Astrocyte (in vitro differentiated cells and primary cell): ENCODE measurements around the gene MED9. TPM values are rescaled to one million over a fixed set of nuclear protein-coding genes. Genes with fewer than 3 reads are reported as not detected.
"Not testable (repeated sequence)": the region's sequence is repeated elsewhere in the genome, so short reads cannot be mapped to it uniquely, and the experiment has no call there.

ENCODE experiments used
- DNase-seq: peaks from one replicate; pipeline ENCODE4 v3.0.0-alpha.2; 2010; ENCODE audit warnings: low read depth
- FAIRE-seq: peaks from 2 replicates; lab custom pipeline; 2011; peaks lifted over from hg19 to GRCh38; lab: Jason Lieb, UNC
- H2AFZ ChIP-seq: 2 replicates; pipeline ENCODE4 v1.6.0; 2012; ENCODE audit warnings: low read depth, low read length, inconsistent platforms
- H3K27ac ChIP-seq: 2 replicates; pipeline ENCODE4 v1.5.1; 2011; ENCODE audit warnings: low read depth, low read length, inconsistent platforms
- H3K27me3 ChIP-seq: 2 replicates; pipeline ENCODE4 v1.6.0; 2011; ENCODE audit warnings: low read length, inconsistent platforms; ENCODE audit not compliant: insufficient read depth
- H3K36me3 ChIP-seq: 2 replicates; pipeline ENCODE4 v1.5.1; 2011; ENCODE audit warnings: low read length, inconsistent platforms; ENCODE audit not compliant: insufficient read depth
- H3K4me1 ChIP-seq: 2 replicates; pipeline ENCODE4 v1.5.1; 2011; ENCODE audit warnings: low read length, inconsistent platforms; ENCODE audit not compliant: insufficient read depth
- H3K4me2 ChIP-seq: 2 replicates; pipeline ENCODE4 v1.6.0; 2012; ENCODE audit warnings: low read length, inconsistent platforms
- H3K4me3 ChIP-seq: 2 replicates; pipeline ENCODE4 v1.5.1; 2011; ENCODE audit warnings: low read depth, mild to moderate bottlenecking, low read length, inconsistent platforms; ENCODE audit not compliant: insufficient read depth
- H3K79me2 ChIP-seq: 2 replicates; pipeline ENCODE4 v1.6.0; 2012; ENCODE audit warnings: mild to moderate bottlenecking, low read length, inconsistent platforms; ENCODE audit not compliant: insufficient read depth
- H3K9ac ChIP-seq: 2 replicates; pipeline ENCODE4 v1.6.0; 2012; ENCODE audit warnings: mild to moderate bottlenecking, low read length, inconsistent platforms
- H3K9me3 ChIP-seq: 2 replicates; pipeline ENCODE4 v1.5.1; 2012; ENCODE audit warnings: low read depth, mild to moderate bottlenecking, low read length, inconsistent platforms; ENCODE audit not compliant: insufficient read depth
- H4K20me1 ChIP-seq: 2 replicates; pipeline ENCODE4 v1.6.0; 2012; ENCODE audit warnings: low read length, inconsistent platforms; ENCODE audit not compliant: insufficient read depth
- H3K27ac Mint-ChIP-seq: one replicate; pipeline ENCODE4 v1.8.0; 2021; ENCODE audit warnings: mild to moderate bottlenecking, mixed read lengths; ENCODE audit not compliant: unreplicated experiment
- H3K27me3 Mint-ChIP-seq: one replicate; pipeline ENCODE4 v1.8.0; 2021; ENCODE audit warnings: low read depth, mixed read lengths; ENCODE audit not compliant: unreplicated experiment
- H3K36me3 Mint-ChIP-seq: one replicate; pipeline ENCODE4 v1.8.0; 2021; ENCODE audit warnings: low read depth, mixed read lengths; ENCODE audit not compliant: unreplicated experiment
- H3K4me1 Mint-ChIP-seq: one replicate; pipeline ENCODE4 v1.8.0; 2021; ENCODE audit warnings: low read depth, mixed read lengths; ENCODE audit not compliant: unreplicated experiment
- H3K4me3 Mint-ChIP-seq: one replicate; pipeline ENCODE4 v1.8.0; 2021; ENCODE audit warnings: mild to moderate bottlenecking, moderate library complexity, mixed read lengths; ENCODE audit not compliant: unreplicated experiment
- H3K9me3 Mint-ChIP-seq: one replicate; pipeline ENCODE4 v1.8.0; 2021; ENCODE audit warnings: mild to moderate bottlenecking, mixed read lengths; ENCODE audit not compliant: unreplicated experiment
- EZH2 ChIP-seq: IDR thresholded peaks from 2 replicates; pipeline ENCODE4 v1.6.1; 2012; ENCODE audit warnings: mild to moderate bottlenecking, low read length, inconsistent platforms; ENCODE audit not compliant: insufficient read depth
- total RNA-seq: library from RNA; stranded (reverse); gene quantifications from 2 replicates; pipeline ENCODE4 v1.2.1, GENCODE V29; 2021
- TF ChIP-seq, protein P1 (sequence below): IDR thresholded peaks from 2 replicates; pipeline ENCODE4 v1.5.1; 2011; ENCODE audit warnings: low read depth, mild to moderate bottlenecking, inconsistent platforms, low read length, moderate library complexity; ENCODE audit not compliant: insufficient read depth

The MED9 gene
- total RNA-seq, 1 donor from 2014 or later: 9.4 TPM

DNA sequence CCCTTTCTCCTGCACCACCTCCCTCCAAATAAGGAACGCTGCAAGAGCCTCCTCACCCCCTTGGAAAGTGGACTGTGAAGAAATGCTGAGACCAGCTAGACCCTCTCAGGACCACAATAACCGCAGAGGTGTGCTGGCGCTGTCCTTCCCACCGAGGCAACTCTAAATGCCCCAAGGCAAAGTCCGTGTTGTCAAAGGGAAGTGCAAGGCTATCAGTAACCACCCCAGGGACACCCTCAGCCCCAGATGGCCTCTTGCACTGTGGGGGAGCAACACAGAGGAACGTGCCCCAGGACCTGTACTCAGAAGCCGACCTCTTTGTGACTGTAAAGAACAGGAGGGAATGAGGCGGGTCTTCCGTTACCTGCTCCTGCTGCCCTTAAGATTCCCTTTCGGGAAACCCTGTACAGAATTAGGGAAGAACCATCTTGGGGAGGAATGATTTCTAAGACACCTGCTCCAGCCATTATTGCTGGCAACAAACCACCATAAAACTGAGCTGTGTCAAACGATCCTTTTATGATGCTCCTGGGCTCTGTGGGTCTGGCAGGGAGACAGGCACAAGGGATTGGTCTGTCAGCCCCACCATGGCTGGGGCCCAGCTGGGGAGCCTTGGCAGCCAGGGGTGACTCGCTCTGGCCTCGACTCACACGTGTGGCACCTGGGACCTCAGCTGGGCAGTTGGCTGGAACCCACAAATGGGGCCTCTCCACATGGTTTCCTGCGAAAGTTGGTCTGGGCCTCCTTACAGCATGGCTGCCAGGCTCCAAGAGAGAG, 14.6 kb upstream of the MED9 start:
- H3K27ac ChIP-seq: no peak overlapping the region
- no peaks in the 10 kb centered on the region for H4K20me1 ChIP-seq
- no peaks in the 10 kb centered on the region for H3K79me2 ChIP-seq
- H3K4me1 ChIP-seq: no peaks in the 10 kb centered on the region
- H3K36me3 Mint-ChIP-seq: no peaks in the 10 kb centered on the region
- no peak overlapping the region for H3K4me3 Mint-ChIP-seq
- peaks cover 9% of the 10 kb centered on the region for H3K9me3 Mint-ChIP-seq
- H3K27me3 Mint-ChIP-seq: peaks cover 33% of the 10 kb centered on the region
- H3K4me1 Mint-ChIP-seq: no peaks in the 10 kb centered on the region
- H3K4me2 ChIP-seq: no peak overlapping the region
- no peak for DNase-seq
- FAIRE-seq: no peak
- peaks cover 22% of the 10 kb centered on the region for H3K27me3 ChIP-seq
- no peak overlapping the region for H3K9ac ChIP-seq
- H3K9me3 ChIP-seq: peaks cover 6% of the 10 kb centered on the region
- TF ChIP-seq EZH2: no peak
- TF ChIP-seq, protein P1, sequence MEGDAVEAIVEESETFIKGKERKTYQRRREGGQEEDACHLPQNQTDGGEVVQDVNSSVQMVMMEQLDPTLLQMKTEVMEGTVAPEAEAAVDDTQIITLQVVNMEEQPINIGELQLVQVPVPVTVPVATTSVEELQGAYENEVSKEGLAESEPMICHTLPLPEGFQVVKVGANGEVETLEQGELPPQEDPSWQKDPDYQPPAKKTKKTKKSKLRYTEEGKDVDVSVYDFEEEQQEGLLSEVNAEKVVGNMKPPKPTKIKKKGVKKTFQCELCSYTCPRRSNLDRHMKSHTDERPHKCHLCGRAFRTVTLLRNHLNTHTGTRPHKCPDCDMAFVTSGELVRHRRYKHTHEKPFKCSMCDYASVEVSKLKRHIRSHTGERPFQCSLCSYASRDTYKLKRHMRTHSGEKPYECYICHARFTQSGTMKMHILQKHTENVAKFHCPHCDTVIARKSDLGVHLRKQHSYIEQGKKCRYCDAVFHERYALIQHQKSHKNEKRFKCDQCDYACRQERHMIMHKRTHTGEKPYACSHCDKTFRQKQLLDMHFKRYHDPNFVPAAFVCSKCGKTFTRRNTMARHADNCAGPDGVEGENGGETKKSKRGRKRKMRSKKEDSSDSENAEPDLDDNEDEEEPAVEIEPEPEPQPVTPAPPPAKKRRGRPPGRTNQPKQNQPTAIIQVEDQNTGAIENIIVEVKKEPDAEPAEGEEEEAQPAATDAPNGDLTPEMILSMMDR: no peak
- H2AFZ ChIP-seq: no peak overlapping the region
- no peak overlapping the region for H3K4me3 ChIP-seq
- H3K36me3 ChIP-seq: no peaks in the 10 kb centered on the region
- no peak overlapping the region for H3K27ac Mint-ChIP-seq

DNA sequence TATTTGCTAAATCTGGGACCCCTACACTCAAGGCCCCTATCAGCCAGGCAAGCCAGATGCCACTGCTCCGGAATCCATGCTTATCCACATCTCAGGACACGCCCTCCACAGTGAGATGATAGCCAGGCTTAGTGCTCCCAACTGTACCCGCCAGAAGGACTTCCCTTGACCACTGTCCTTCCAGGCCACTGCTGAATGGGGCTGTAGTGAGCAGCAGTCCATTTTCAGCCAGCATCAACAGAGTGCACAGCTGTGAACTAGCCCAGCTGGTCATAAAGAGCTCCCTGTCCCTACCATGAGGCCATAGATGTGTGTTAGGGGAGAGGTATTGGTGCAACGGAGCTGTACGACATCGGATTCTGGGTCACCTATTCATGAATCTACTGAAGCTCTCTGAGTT, 13.0 kb upstream of the MED9 start:
- H3K4me1 Mint-ChIP-seq: no peaks in the 10 kb centered on the region
- TF ChIP-seq, protein P1: no peak
- no peak for TF ChIP-seq EZH2
- no peak overlapping the region for H3K27ac ChIP-seq
- no peak overlapping the region for H2AFZ ChIP-seq
- H3K9me3 Mint-ChIP-seq: peaks cover 9% of the 10 kb centered on the region
- no peaks in the 10 kb centered on the region for H3K79me2 ChIP-seq
- H3K27me3 ChIP-seq: peaks cover 22% of the 10 kb centered on the region
- no peak overlapping the region for H3K4me3 Mint-ChIP-seq
- H3K9me3 ChIP-seq: peaks cover 6% of the 10 kb centered on the region
- peaks cover 28% of the 10 kb centered on the region for H3K27me3 Mint-ChIP-seq
- no peak for FAIRE-seq
- H3K4me3 ChIP-seq: no peak overlapping the region
- H3K4me1 ChIP-seq: no peaks in the 10 kb centered on the region
- DNase-seq: no peak
- H3K9ac ChIP-seq: no peak overlapping the region
- H3K27ac Mint-ChIP-seq: no peak overlapping the region
- H3K4me2 ChIP-seq: no peak overlapping the region
- no peaks in the 10 kb centered on the region for H4K20me1 ChIP-seq
- no peaks in the 10 kb centered on the region for H3K36me3 Mint-ChIP-seq
- no peaks in the 10 kb centered on the region for H3K36me3 ChIP-seq

DNA sequence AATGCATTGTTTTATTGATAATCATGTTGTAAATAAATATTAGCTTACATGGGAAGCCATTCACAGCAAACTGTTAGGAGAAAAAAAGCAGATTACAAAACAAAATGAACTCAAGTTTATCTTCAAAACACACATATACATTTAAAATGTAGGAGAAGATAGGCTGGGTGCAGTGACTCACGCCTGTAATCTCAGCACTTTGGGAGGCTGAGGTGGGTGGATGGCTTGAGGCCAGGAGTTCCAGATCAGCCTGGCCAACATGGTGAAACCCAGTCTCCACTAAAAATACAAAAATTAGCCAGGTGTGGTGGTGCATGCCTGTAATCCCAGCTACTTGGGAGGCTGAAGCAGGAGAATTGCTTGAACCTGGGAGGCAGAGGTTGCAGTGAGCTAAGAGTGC, 10.9 kb upstream of the MED9 start:
- H3K4me3 ChIP-seq, H3K4me1 ChIP-seq, H3K27ac ChIP-seq, H3K9me3 Mint-ChIP-seq, H3K36me3 Mint-ChIP-seq, H3K9ac ChIP-seq, H4K20me1 ChIP-seq, H3K4me1 Mint-ChIP-seq, H3K79me2 ChIP-seq, H3K36me3 ChIP-seq, DNase-seq, FAIRE-seq, H3K4me3 Mint-ChIP-seq, H3K4me2 ChIP-seq, H3K27ac Mint-ChIP-seq, H2AFZ ChIP-seq, H3K9me3 ChIP-seq: not testable (repeated sequence)
- peaks cover 27% of the 10 kb centered on the region for H3K27me3 Mint-ChIP-seq
- H3K27me3 ChIP-seq: peaks cover 26% of the 10 kb centered on the region
